H9 (cell line): Measurements from ENCODE around the gene MYO5C. TPM values are rescaled to one million over a fixed set of nuclear protein-coding genes. Genes with fewer than 3 reads are reported as not detected.

Experiments used
- DNase-seq: peaks from one replicate; pipeline ENCODE4 v3.0.0-alpha.2; 2017
- H2AFZ ChIP-seq: one replicate; pipeline ENCODE4 v1.6.1; 2013; ENCODE audit warnings: mild to moderate bottlenecking, low read length, control low read depth, moderate library complexity
- H2AK5ac ChIP-seq: 2 replicates; pipeline ENCODE4 v1.6.1; 2013; ENCODE audit warnings: low read length, control low read depth, mixed read lengths; ENCODE audit not compliant: insufficient read length
- H2BK120ac ChIP-seq: one replicate; pipeline ENCODE4 v1.6.1; 2013; ENCODE audit warnings: low read depth, mild to moderate bottlenecking, low read length, control low read depth, inconsistent platforms; ENCODE audit not compliant: poor library complexity, severe bottlenecking
- H2BK12ac ChIP-seq: 2 replicates; pipeline ENCODE4 v1.6.1; 2013; ENCODE audit warnings: low read length, control low read depth, mixed read lengths, low read depth; ENCODE audit not compliant: insufficient read length
- H2BK15ac ChIP-seq: 2 replicates; pipeline ENCODE4 v1.6.1; 2013; ENCODE audit warnings: low read depth, low read length, control low read depth
- H2BK20ac ChIP-seq: one replicate; pipeline ENCODE4 v1.6.1; 2013; ENCODE audit warnings: low read depth, mild to moderate bottlenecking, low read length, control low read depth, inconsistent platforms; ENCODE audit not compliant: poor library complexity, severe bottlenecking
- H2BK5ac ChIP-seq: 2 replicates; pipeline ENCODE4 v1.6.1; 2013; ENCODE audit warnings: low read length, control low read depth, mixed read lengths; ENCODE audit not compliant: insufficient read length
- H3K14ac ChIP-seq: 2 replicates; pipeline ENCODE4 v1.6.1; 2013; ENCODE audit warnings: low read length, control low read depth; ENCODE audit not compliant: insufficient read depth
- H3K18ac ChIP-seq: 2 replicates; pipeline ENCODE4 v1.6.1; 2013; ENCODE audit warnings: low read depth, mild to moderate bottlenecking, mixed read lengths, low read length, control low read depth; ENCODE audit not compliant: insufficient read length
- H3K23ac ChIP-seq: 2 replicates; pipeline ENCODE4 v1.6.1; 2013; ENCODE audit warnings: low read length, control low read depth, mixed read lengths, low read depth; ENCODE audit not compliant: insufficient read length
- H3K23me2 ChIP-seq: 2 replicates; pipeline ENCODE4 v1.6.1; 2013; ENCODE audit warnings: low read depth, mild to moderate bottlenecking, mixed read lengths, low read length, control low read depth; ENCODE audit not compliant: insufficient read length, poor library complexity, severe bottlenecking
- H3K27ac ChIP-seq: 2 replicates; pipeline ENCODE4 v1.5.1; 2013; ENCODE audit warnings: low read length, control low read depth, mixed read lengths, low read depth; ENCODE audit not compliant: insufficient read length
- H3K27me3 ChIP-seq: 2 replicates; pipeline ENCODE4 v1.6.1; 2013; ENCODE audit warnings: low read length, control low read depth, inconsistent platforms; ENCODE audit not compliant: insufficient read depth
- H3K4ac ChIP-seq: 2 replicates; pipeline ENCODE4 v1.6.1; 2013; ENCODE audit warnings: low read depth, mild to moderate bottlenecking, control low read depth, inconsistent platforms, low read length, moderate library complexity
- H3K4me1 ChIP-seq: 2 replicates; pipeline ENCODE4 v1.6.1; 2013; ENCODE audit warnings: low read length, control low read depth, inconsistent platforms; ENCODE audit not compliant: insufficient read depth
- H3K4me2 ChIP-seq: 2 replicates; pipeline ENCODE4 v1.6.1; 2013; ENCODE audit warnings: low read length, control low read depth, mixed read lengths; ENCODE audit not compliant: insufficient read length, insufficient read depth
- H3K56ac ChIP-seq: 2 replicates; pipeline ENCODE4 v1.6.1; 2013; ENCODE audit warnings: low read depth, mild to moderate bottlenecking, mixed read lengths, low read length, control low read depth; ENCODE audit not compliant: insufficient read length
- H3K79me1 ChIP-seq: 2 replicates; pipeline ENCODE4 v1.6.1; 2013; ENCODE audit warnings: low read depth, mild to moderate bottlenecking, moderate library complexity, low read length, control low read depth, inconsistent platforms; ENCODE audit not compliant: insufficient read depth, poor library complexity, severe bottlenecking
- H3K79me2 ChIP-seq: 2 replicates; pipeline ENCODE4 v1.6.1; 2013; ENCODE audit warnings: low read length, control low read depth, inconsistent platforms; ENCODE audit not compliant: insufficient read depth
- H3K9ac ChIP-seq: 2 replicates; pipeline ENCODE4 v1.6.1; 2013; ENCODE audit warnings: low read length, control low read depth, mixed read lengths; ENCODE audit not compliant: insufficient read length; ENCODE audit errors: extremely low read depth
- H3K9me3 ChIP-seq: one replicate; pipeline ENCODE4 v1.6.1; 2013; ENCODE audit warnings: low read depth, low read length, inconsistent platforms; ENCODE audit not compliant: control insufficient read depth
- H3T11ph ChIP-seq: one replicate; pipeline ENCODE4 v1.6.1; 2013; ENCODE audit warnings: mild to moderate bottlenecking, low read length, control low read depth, inconsistent platforms
- H4K20me1 ChIP-seq: one replicate; pipeline ENCODE4 v1.6.1; 2013; ENCODE audit not compliant: control insufficient read depth, insufficient read length, insufficient read depth
- H4K5ac ChIP-seq: 2 replicates; pipeline ENCODE4 v1.6.1; 2013; ENCODE audit warnings: low read depth, mild to moderate bottlenecking, mixed read lengths, low read length, control low read depth; ENCODE audit not compliant: insufficient read length
- H4K8ac ChIP-seq: replicated peaks from 2 replicates; pipeline ENCODE4 v1.6.1; 2013; ENCODE audit warnings: low read length, control low read depth, mixed read lengths, low read depth; ENCODE audit not compliant: insufficient read length
- H4K91ac ChIP-seq: 2 replicates; pipeline ENCODE4 v1.6.1; 2013; ENCODE audit warnings: low read depth, mild to moderate bottlenecking, moderate library complexity, mixed read lengths, low read length, control low read depth; ENCODE audit not compliant: insufficient read length
- H3K27ac Mint-ChIP-seq, 3 experiments: 2 replicates in 2 of 3; 3 replicates in 1 of 3; pipeline ENCODE4 v1.8.0; 2020 to 2021; ENCODE audit warnings: mixed read lengths in 3 of 3, mild to moderate bottlenecking in 1 of 3, moderate library complexity in 1 of 3
- H3K27me3 Mint-ChIP-seq: 2 replicates; pipeline ENCODE4 v1.8.0; 2021; ENCODE audit warnings: low read depth, mild to moderate bottlenecking, moderate library complexity, mixed read lengths
- H3K36me3 Mint-ChIP-seq, 3 experiments: 2 replicates in 2 of 3; 3 replicates in 1 of 3; pipeline ENCODE4 v1.8.0; 2020 to 2021; ENCODE audit warnings: low read depth in 3 of 3, mixed read lengths in 3 of 3; ENCODE audit not compliant: insufficient read depth in 1 of 3
- H3K4me1 Mint-ChIP-seq, 2 experiments: 2 replicates each; pipeline ENCODE4 v1.8.0; 2020; ENCODE audit warnings: mixed read lengths in 2 of 2
- H3K4me3 Mint-ChIP-seq, 2 experiments: 2 replicates in 1 of 2; 3 replicates in 1 of 2; pipeline ENCODE4 v1.8.0; 2020 to 2021; ENCODE audit warnings: mild to moderate bottlenecking in 2 of 2, mixed read lengths in 2 of 2, moderate library complexity in 1 of 2
- H3K9me3 Mint-ChIP-seq, 2 experiments: 2 replicates in 1 of 2; 3 replicates in 1 of 2; pipeline ENCODE4 v1.8.0; 2020; ENCODE audit warnings: mild to moderate bottlenecking in 2 of 2, mixed read lengths in 2 of 2, moderate library complexity in 1 of 2
- WGBS: extraction: QIAGEN DNeasy Blood & Tissue Kit; methylation state at CpG from one replicate; pipeline ENCODE4 v1.1.7; 2013; ENCODE audit warnings: missing lambda C conversion rate, low lambda C conversion rate, mixed read lengths; ENCODE audit not compliant: insufficient read length; ENCODE audit errors: extremely low coverage; 5-methylcytosine and 5-hydroxymethylcytosine counted together
- total RNA-seq: library from RNA; stranded (reverse); gene quantifications from 2 replicates; pipeline ENCODE4 v1.2.1, GENCODE V29; 2021
- TF ChIP-seq, protein P1 (sequence below): fragments of 200-600 bp; sonication (generic); conservative IDR thresholded peaks from 3 replicates; pipeline ENCODE4 v1.8.0; 2021; ENCODE audit warnings: antibody characterized with exemption, mild to moderate bottlenecking

MYO5C gene
- total RNA-seq, 1 experiment from 2014 or later: 22.2 TPM

DNA sequence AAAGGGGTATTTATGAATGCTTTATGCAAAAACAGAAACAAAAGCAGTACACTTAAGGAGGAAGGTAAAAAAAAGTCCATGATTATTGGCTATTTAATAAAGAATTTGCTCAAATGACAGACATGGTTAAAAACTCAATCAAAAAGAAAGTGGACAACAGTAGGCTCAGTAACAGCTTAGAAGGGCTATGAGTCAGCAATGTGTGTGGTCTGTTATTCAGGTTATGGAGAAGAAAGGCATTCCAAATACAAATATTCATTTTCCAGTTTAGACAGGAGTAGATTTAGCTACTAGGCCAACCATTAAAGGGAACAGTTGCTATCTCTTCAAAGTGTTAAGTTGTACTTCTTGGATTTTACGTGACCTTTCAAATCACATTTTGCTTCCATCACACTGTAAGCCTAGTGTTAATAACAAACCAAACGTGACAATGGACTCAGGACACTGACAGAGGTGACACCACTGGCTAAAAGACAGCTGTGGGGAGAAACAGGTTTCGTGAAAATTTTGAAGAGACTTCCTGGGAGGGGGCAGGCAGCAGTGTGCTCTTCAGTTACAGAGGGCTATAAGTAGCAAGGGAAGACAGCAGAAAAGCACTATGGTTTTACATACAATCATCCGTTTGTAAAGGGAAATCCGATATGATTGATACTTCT, 41.7 kb upstream of the MYO5C start:
- Mint-ChIP-seq H3K27ac (peak overlapping the region in 2 of 3 experiments; percentile 64 to 76; a peak in 4 of 7 replicates), H3K36me3 (0 out of 7 replicates have a peak, but pooled peaks cover 0 to 6% (median 2%) of the 10 kb centered on the region in 3 experiments), H3K27me3 (no peaks in the 10 kb centered on the region), H3K4me3 (no peak overlapping the region; a peak in 1 of 5 replicates), H3K9me3 (no peaks in the 10 kb centered on the region), H3K4me1 (peaks cover 37% of the 10 kb centered on the region in 2 experiments)
- Histone ChIP-seq H3K4me2 (no peak overlapping the region), H3K9ac (no peak overlapping the region), H3K23me2 (no peaks in the 10 kb centered on the region), H3K27me3 (no peaks in the 10 kb centered on the region), H2BK120ac (no peak overlapping the region), H2BK15ac (no peak overlapping the region), H3K9me3 (no peaks in the 10 kb centered on the region), H2AK5ac (no peak overlapping the region), H3K14ac (no peak overlapping the region), H4K8ac (no peak overlapping the region), H3K23ac (no peak overlapping the region), H2BK5ac (no peak overlapping the region), H3K18ac (no peak overlapping the region), H3K79me1 (no peaks in the 10 kb centered on the region), H2AFZ (no peak overlapping the region), H4K20me1 (no peaks in the 10 kb centered on the region), H3T11ph (no peak overlapping the region), H3K4ac (no peak overlapping the region), H3K27ac (peak overlapping the region; percentile 71), H3K4me1 (no peaks in the 10 kb centered on the region; the same call in 1 of the 2 replicates), H3K79me2 (no peaks in the 10 kb centered on the region), H4K5ac (no peak overlapping the region), H2BK12ac (no peak overlapping the region), H4K91ac (no peak overlapping the region), H2BK20ac (no peak overlapping the region), H3K56ac (no peak overlapping the region)
- TF ChIP-seq, protein P1, sequence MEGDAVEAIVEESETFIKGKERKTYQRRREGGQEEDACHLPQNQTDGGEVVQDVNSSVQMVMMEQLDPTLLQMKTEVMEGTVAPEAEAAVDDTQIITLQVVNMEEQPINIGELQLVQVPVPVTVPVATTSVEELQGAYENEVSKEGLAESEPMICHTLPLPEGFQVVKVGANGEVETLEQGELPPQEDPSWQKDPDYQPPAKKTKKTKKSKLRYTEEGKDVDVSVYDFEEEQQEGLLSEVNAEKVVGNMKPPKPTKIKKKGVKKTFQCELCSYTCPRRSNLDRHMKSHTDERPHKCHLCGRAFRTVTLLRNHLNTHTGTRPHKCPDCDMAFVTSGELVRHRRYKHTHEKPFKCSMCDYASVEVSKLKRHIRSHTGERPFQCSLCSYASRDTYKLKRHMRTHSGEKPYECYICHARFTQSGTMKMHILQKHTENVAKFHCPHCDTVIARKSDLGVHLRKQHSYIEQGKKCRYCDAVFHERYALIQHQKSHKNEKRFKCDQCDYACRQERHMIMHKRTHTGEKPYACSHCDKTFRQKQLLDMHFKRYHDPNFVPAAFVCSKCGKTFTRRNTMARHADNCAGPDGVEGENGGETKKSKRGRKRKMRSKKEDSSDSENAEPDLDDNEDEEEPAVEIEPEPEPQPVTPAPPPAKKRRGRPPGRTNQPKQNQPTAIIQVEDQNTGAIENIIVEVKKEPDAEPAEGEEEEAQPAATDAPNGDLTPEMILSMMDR: no peak
- no peak for DNase-seq
- WGBS: no CpG with 5 or more reads among the region's 5 CpGs
